Daoy (cell line): ENCODE data around the gene DNAJC7. TPM values are rescaled to one million over a fixed set of nuclear protein-coding genes. Genes with fewer than 3 reads are reported as not detected.
"Not testable (repeated sequence)": the region's sequence is repeated elsewhere in the genome, so short reads cannot be mapped to it uniquely, and the experiment has no call there.

Experiments used
- DNase-seq: peaks from one replicate; pipeline ENCODE4 v3.0.0-alpha.2; 2015; ENCODE audit warnings: low read depth
- total RNA-seq: library from RNA; depleted of rRNA; stranded (reverse); fragments of >200 nt; shearing (Covaris generic); gene quantifications from 2 replicates; pipeline ENCODE4 v1.2.3, GENCODE V29; 2014

The DNAJC7 gene
- total RNA-seq, 1 experiment from 2014 or later: 148 TPM

- no peak for DNase-seq
These were observed 23.6 kb upstream of the DNAJC7 start for GRCh38 chr17:42040818-42041217.

GRCh38 chr17:42039794-42040763 lies 22.8 kb upstream of the DNAJC7 start:
- DNase-seq: no peak

- DNase-seq: no peak
These were observed 21.2 kb upstream of the DNAJC7 start for GRCh38 chr17:42038221-42038973.

GRCh38 chr17:42034059-42034458 lies 16.8 kb upstream of the DNAJC7 start:
- no peak for DNase-seq

GRCh38 chr17:42031584-42031983 lies 14.3 kb upstream of the DNAJC7 start:
- DNase-seq: no peak

GRCh38 chr17:42028791-42029127 lies 11.5 kb upstream of the DNAJC7 start:
- DNase-seq: no peak

- DNase-seq: no peak
These were observed 10.9 kb upstream of the DNAJC7 start for GRCh38 chr17:42027961-42028790.

- DNase-seq: no peak
These were observed 10.3 kb upstream of the DNAJC7 start for GRCh38 chr17:42027590-42027889.

GRCh38 chr17:42026857-42027589 lies 9.8 kb upstream of the DNAJC7 start:
- DNase-seq: no peak

- no peak for DNase-seq
These were observed 8.7 kb upstream of the DNAJC7 start for GRCh38 chr17:42025936-42026335.

GRCh38 chr17:42025191-42025579 lies 7.9 kb upstream of the DNAJC7 start:
- no peak for DNase-seq

- DNase-seq: no peak
These were observed 6.5 kb upstream of the DNAJC7 start for GRCh38 chr17:42023524-42024349.

- not testable (repeated sequence) for DNase-seq
These were observed 3.6 kb upstream of the DNAJC7 start for GRCh38 chr17:42020845-42021244.

GRCh38 chr17:42019509-42020404 lies 2.5 kb upstream of the DNAJC7 start, which contains the start of gene NKIRAS2:
Gene NKIRAS2, plus strand, starts transcription at chr17:42020090. Its CDS starts 1,488 bp downstream, at chr17:42021578.
- peak; percentile 95 for DNase-seq

- DNase-seq: no peak
These were observed 1.7 kb upstream of the DNAJC7 start for GRCh38 chr17:42018988-42019387.

- DNase-seq: no peak
These were observed 1.1 kb upstream of the DNAJC7 start for GRCh38 chr17:42018339-42018738.

- DNase-seq: peak; percentile 67
These were observed 594 bp upstream of the DNAJC7 start for GRCh38 chr17:42017866-42018200.

GRCh38 chr17:42016411-42016831 lies 818 bp downstream of the DNAJC7 start:
- DNase-seq: peak; percentile 34

GRCh38 chr17:42013740-42014139 lies 3.5 kb downstream of the DNAJC7 start:
- DNase-seq: not testable (repeated sequence)
